SHP77 treated with DMSO at 0.1 percent for 48 hours (cell line): Measurements from ENCODE around the gene SFXN3.
A peak's percentile ranks its signal among the peaks of the same experiment; 100 is the strongest.

ENCODE experiments used
- DNase-seq: peaks from one replicate; lab custom pipeline; 2025; lab: John Stamatoyannopoulos, UW

The SFXN3 gene

GRCh38 chr10:101060036-101060950 lies 29.3 kb downstream of the SFXN3 start:
- peak; percentile 87 for DNase-seq

GRCh38 chr10:101060951-101061623 lies 30.1 kb downstream of the SFXN3 start:
- peak; percentile 87 for DNase-seq

- DNase-seq = no peak
Observed at GRCh38 chr10:101061624-101062231, 30.7 kb downstream of the SFXN3 start, which contains the start of gene KAZALD1. Gene KAZALD1 (plus strand): TSS chr10:101061989. CDS start chr10:101062593, 604 bp downstream.

GRCh38 chr10:101062232-101063049 lies 31.4 kb downstream of the SFXN3 start:
- peak; percentile 37 for DNase-seq

- DNase-seq = no peak
Observed at GRCh38 chr10:101063050-101063525, 32.1 kb downstream of the SFXN3 start.

- no peak for DNase-seq
Observed at GRCh38 chr10:101063548-101064414, 32.7 kb downstream of the SFXN3 start.

GRCh38 chr10:101064415-101065030 lies 33.5 kb downstream of the SFXN3 start:
- no peak for DNase-seq

GRCh38 chr10:101065481-101066145 lies 34.6 kb downstream of the SFXN3 start:
- no peak for DNase-seq

GRCh38 chr10:101066146-101066895 lies 35.3 kb downstream of the SFXN3 start:
- peak; percentile 62 for DNase-seq

GRCh38 chr10:101066896-101067355 lies 35.9 kb downstream of the SFXN3 start:
- DNase-seq = peak; percentile 26

GRCh38 chr10:101067356-101068083 lies 36.5 kb downstream of the SFXN3 start:
- DNase-seq = peak; percentile 63

- no peak for DNase-seq
Observed at GRCh38 chr10:101069441-101069840, 38.4 kb downstream of the SFXN3 start.

GRCh38 chr10:101070098-101070497 lies 39.1 kb downstream of the SFXN3 start:
- no peak for DNase-seq

- no peak for DNase-seq
Observed at GRCh38 chr10:101071267-101071884, 40.3 kb downstream of the SFXN3 start.

GRCh38 chr10:101071885-101072433 lies 40.9 kb downstream of the SFXN3 start:
- DNase-seq = no peak

GRCh38 chr10:101072923-101073322 lies 41.9 kb downstream of the SFXN3 start:
- DNase-seq = no peak

- no peak for DNase-seq
Observed at GRCh38 chr10:101073631-101074030, 42.6 kb downstream of the SFXN3 start.
